OCI-LY3 (cell line): ENCODE results near the gene CUX1.

Source experiments
- H2AFZ ChIP-seq: fragments of 200-600, 300-600 bp; shearing (Covaris generic); 2 replicates; pipeline ENCODE4 v1.6.0; 2014; ENCODE audit warnings: antibody characterized with exemption, low read depth, low read length
- H3K27ac ChIP-seq: fragments of 200-600, 300-600 bp; sonication (generic); 2 replicates; pipeline ENCODE4 v1.5.1; 2014; ENCODE audit warnings: mild to moderate bottlenecking, low read length, moderate library complexity, mixed read lengths
- H3K27me3 ChIP-seq: fragments of 200-600, 300-600 bp; sonication (generic); 2 replicates; pipeline ENCODE4 v1.6.1; 2014; ENCODE audit warnings: low read depth, low read length, mixed read lengths
- H3K36me3 ChIP-seq: fragments of 200-600, 300-600 bp; sonication (generic); replicated peaks from 2 replicates; pipeline ENCODE3; 2014; ENCODE audit warnings: low read depth, low read length, mixed read lengths
- H3K4me1 ChIP-seq: fragments of 300-600, 200-600 bp; sonication (generic); 2 replicates; pipeline ENCODE4 v1.6.1; 2014; ENCODE audit warnings: low read length, mixed read lengths
- H3K4me2 ChIP-seq: fragments of 200-600, 300-600 bp; sonication (generic); 2 replicates; pipeline ENCODE4 v1.6.1; 2014; ENCODE audit warnings: low read length, mixed read lengths
- H3K4me3 ChIP-seq: fragments of 300-600, 200-600 bp; sonication (generic); 2 replicates; pipeline ENCODE4 v1.5.1; 2014; ENCODE audit warnings: antibody characterized with exemption, mild to moderate bottlenecking, low read length, moderate library complexity
- H3K79me2 ChIP-seq: fragments of 300-600, 200-600 bp; shearing (Covaris generic); 2 replicates; pipeline ENCODE4 v1.6.1; 2014; ENCODE audit warnings: mild to moderate bottlenecking, low read length, mixed read lengths
- H3K9ac ChIP-seq: fragments of 300-600, 200-600 bp; shearing (Covaris generic); 2 replicates; pipeline ENCODE4 v1.6.0; 2014; ENCODE audit warnings: mild to moderate bottlenecking, low read length, moderate library complexity
- H3K9me3 ChIP-seq: fragments of 200-600, 300-600 bp; shearing (Covaris generic); 2 replicates; pipeline ENCODE4 v1.6.1; 2014; ENCODE audit warnings: low read length, mixed read lengths; ENCODE audit not compliant: insufficient read depth
- H4K20me1 ChIP-seq: fragments of 200-600, 300-600 bp; sonication (generic); 2 replicates; pipeline ENCODE4 v1.6.1; 2016; ENCODE audit warnings: low read length, mixed read lengths; ENCODE audit not compliant: insufficient read depth
- CTCF ChIP-seq: fragments of 200-600, 300-600 bp; sonication (generic); IDR thresholded peaks from 2 replicates; pipeline ENCODE4 v1.5.1; 2014; ENCODE audit warnings: antibody characterized with exemption, low read length, low read depth
- EZH2phosphoT487 ChIP-seq: fragments of 200-600 bp; shearing (Covaris generic); IDR thresholded peaks from 2 replicates; pipeline ENCODE4 v1.6.1; 2018; ENCODE audit warnings: antibody characterized with exemption, mixed run types, low read depth

The CUX1 gene

GRCh38 chr7:101959342-101959741, 141.9 kb downstream of the CUX1 start:
- no peak overlapping the region for H3K4me3 ChIP-seq
- H3K4me1 ChIP-seq, result peaks cover 42% of the 10 kb centered on the region
- peaks cover 59% of the 10 kb centered on the region for H4K20me1 ChIP-seq
- H3K79me2 ChIP-seq, result peaks cover 50% of the 10 kb centered on the region
- no peak overlapping the region for H3K9ac ChIP-seq
- H3K36me3 ChIP-seq, result no peaks in the 10 kb centered on the region
- no peak overlapping the region for H3K4me2 ChIP-seq
- H3K27me3 ChIP-seq, result no peaks in the 10 kb centered on the region
- H2AFZ ChIP-seq, result no peak overlapping the region
- no peak overlapping the region for H3K27ac ChIP-seq
- no peak for TF ChIP-seq EZH2phosphoT487
- no peak for TF ChIP-seq CTCF
- no peaks in the 10 kb centered on the region for H3K9me3 ChIP-seq

DNA sequence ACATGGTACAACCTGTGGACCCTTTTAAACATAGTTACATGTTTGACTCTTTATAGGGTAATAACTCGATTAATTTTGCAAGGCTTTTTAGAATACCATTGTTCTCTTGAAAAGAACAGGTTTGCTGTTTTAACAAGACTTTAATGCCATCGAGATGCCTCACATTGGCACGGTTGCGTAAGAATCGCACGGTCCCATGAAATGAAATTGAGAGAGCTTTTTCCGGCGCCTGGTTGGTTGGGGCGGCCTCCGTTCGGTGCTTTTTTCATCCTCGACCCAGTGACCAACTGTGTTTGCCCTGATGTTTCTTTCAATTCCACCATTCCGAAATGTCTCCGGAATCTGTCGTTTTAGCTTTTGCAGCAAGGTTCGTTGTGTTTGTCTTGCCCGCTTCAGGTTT, 142.4 kb downstream of the CUX1 start:
- no peak for TF ChIP-seq CTCF
- no peak for TF ChIP-seq EZH2phosphoT487
- H3K79me2 ChIP-seq, result peaks cover 46% of the 10 kb centered on the region

DNA sequence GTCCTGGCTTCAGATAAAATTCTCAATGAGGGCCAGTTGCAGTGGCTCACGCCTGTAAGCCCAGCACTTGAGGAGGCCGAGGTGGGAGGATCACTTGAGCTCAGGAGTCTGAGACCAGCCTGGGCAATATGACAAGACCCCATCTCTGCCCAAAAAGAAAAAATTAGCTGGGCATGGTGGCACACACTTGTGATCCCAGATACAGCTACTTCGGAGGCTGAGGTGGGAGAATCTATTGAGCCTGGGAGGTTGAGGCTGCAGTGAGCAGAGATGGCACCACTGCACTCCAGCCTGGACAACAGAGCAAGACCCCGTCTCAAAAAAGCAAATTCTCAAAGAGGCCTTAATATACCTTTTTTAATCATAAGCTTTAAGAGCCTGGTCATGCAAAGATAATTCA, 142.9 kb downstream of the CUX1 start:
- H3K4me1 ChIP-seq, result peaks cover 32% of the 10 kb centered on the region
- no peak overlapping the region for H2AFZ ChIP-seq
- no peak overlapping the region for H3K4me2 ChIP-seq
- H3K79me2 ChIP-seq, result peaks cover 45% of the 10 kb centered on the region
- no peaks in the 10 kb centered on the region for H3K36me3 ChIP-seq
- no peak overlapping the region for H3K4me3 ChIP-seq
- no peaks in the 10 kb centered on the region for H3K9me3 ChIP-seq
- H3K27me3 ChIP-seq, result no peaks in the 10 kb centered on the region
- TF ChIP-seq CTCF (no peak), EZH2phosphoT487 (no peak)
- peaks cover 64% of the 10 kb centered on the region for H4K20me1 ChIP-seq
- H3K27ac ChIP-seq, result no peak overlapping the region
- H3K9ac ChIP-seq, result no peak overlapping the region

More for the DNA sequence above, 142.4 kb downstream of the CUX1 start:
- Histone ChIP-seq H3K9me3 (no peaks in the 10 kb centered on the region), H4K20me1 (peaks cover 63% of the 10 kb centered on the region), H3K4me1 (peaks cover 37% of the 10 kb centered on the region), H2AFZ (no peak overlapping the region), H3K36me3 (no peaks in the 10 kb centered on the region), H3K4me2 (no peak overlapping the region), H3K27ac (no peak overlapping the region), H3K27me3 (no peaks in the 10 kb centered on the region), H3K4me3 (no peak overlapping the region), H3K9ac (no peak overlapping the region)

DNA sequence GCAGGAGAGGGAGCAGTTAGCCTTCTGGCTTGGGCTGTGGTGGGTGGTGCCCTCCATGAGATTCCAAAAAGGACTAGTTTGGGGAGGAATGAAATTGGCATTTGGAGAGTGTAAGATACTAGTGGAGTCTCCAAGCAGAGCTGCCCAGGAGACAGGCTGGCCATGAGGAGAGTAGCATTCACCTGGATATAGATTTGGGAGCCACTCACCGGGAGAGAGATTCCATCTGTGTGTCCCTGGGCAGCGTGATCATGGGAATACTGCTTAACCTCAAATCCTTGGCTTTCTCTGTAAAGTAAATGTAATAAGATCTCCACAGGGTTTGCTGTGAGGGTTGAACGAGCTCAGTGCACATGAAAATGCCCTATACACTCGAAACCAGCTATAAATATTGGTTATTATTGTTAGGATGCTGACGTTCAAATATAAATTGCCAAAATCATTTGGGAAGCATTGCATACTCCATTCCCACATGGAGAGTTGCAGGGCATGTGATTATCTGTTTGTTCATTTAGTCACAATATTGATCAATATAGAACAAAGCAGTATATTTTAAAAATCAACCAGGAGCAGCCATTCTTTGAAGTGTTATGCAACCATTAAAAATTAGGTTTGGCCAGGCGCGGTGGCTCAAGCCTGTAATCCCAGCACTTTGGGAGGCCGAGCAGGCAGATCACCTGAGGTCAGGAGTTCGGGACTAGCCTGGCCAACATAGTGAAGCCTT, 143.7 kb downstream of the CUX1 start:
- H3K27ac ChIP-seq, result no peak overlapping the region
- H3K9me3 ChIP-seq, result no peaks in the 10 kb centered on the region
- H3K4me1 ChIP-seq, result peaks cover 24% of the 10 kb centered on the region
- H3K4me2 ChIP-seq, result no peak overlapping the region
- H2AFZ ChIP-seq, result no peak overlapping the region
- peaks cover 40% of the 10 kb centered on the region; the same call in 1 of the 2 replicates for H3K79me2 ChIP-seq
- H3K27me3 ChIP-seq, result no peaks in the 10 kb centered on the region
- H3K36me3 ChIP-seq, result no peaks in the 10 kb centered on the region
- TF ChIP-seq EZH2phosphoT487 (no peak), CTCF (no peak)
- H3K9ac ChIP-seq, result no peak overlapping the region
- H3K4me3 ChIP-seq, result no peak overlapping the region
- peaks cover 63% of the 10 kb centered on the region for H4K20me1 ChIP-seq
